Adrenal gland (tissue), 5 donors: ENCODE results near the gene CYP24A1.

Experiments used
- CTCF ChIP-seq, 6 experiments: fragments of 450-650 bp in 4 of 6; fragments of 200-600 bp in 2 of 6; sonication (generic) in 1 of 6; IDR thresholded peaks; 1 replicate in 5 of 6; 2 replicates in 1 of 6; pipeline versions ENCODE4 v1.5.1 to v1.8.0; 2016 to 2021; ENCODE audit warnings: antibody characterized with exemption in 6 of 6, mild to moderate bottlenecking in 2 of 6, moderate library complexity in 1 of 6
- POLR2A ChIP-seq, 2 donors: fragments of 450-650 bp; IDR thresholded peaks; one replicate each; pipeline ENCODE4 v1.6.1; 2017; ENCODE audit warnings: antibody characterized with exemption in 2 of 2, mild to moderate bottlenecking in 2 of 2, moderate library complexity in 1 of 2
- donor health status: DM: no; HTN: no; CAD: no.

GRCh38 chr20:54114109-54114508, 59.7 kb downstream of the CYP24A1 start:
- no peak for TF ChIP-seq CTCF (IDR thresholded peaks at IDR 0.05)
- TF ChIP-seq POLR2A (IDR thresholded peaks at IDR 0.05) = no peak
